OCI-LY1 (cell line): ENCODE data around the gene MRTFA.

Experiments used
- H2AFZ ChIP-seq: fragments of 200-600 bp; sonication (generic), shearing (Covaris generic); 2 replicates; pipeline ENCODE4 v1.6.0; 2014; ENCODE audit warnings: antibody characterized with exemption, mild to moderate bottlenecking, low read length
- H3F3A ChIP-seq: fragments of 200-600 bp; sonication (generic), shearing (Covaris generic); 2 replicates; pipeline ENCODE4 v1.6.0; 2014; ENCODE audit warnings: mild to moderate bottlenecking, antibody characterized with exemption, low read length, moderate library complexity; ENCODE audit not compliant: insufficient read depth
- H3K27ac ChIP-seq: fragments of 200-600 bp; sonication (generic); 2 replicates; pipeline ENCODE4 v1.5.1; 2014; ENCODE audit warnings: low read length, mixed run types, mild to moderate bottlenecking, low read depth; ENCODE audit not compliant: poor library complexity, severe bottlenecking
- H3K27me3 ChIP-seq: fragments of 200-600 bp; sonication (generic); 2 replicates; pipeline ENCODE4 v1.6.0; 2014; ENCODE audit warnings: antibody characterized with exemption, mild to moderate bottlenecking, low read length, moderate library complexity; ENCODE audit not compliant: insufficient read depth
- H3K36me3 ChIP-seq: fragments of 200-600 bp; sonication (generic); 2 replicates; pipeline ENCODE4 v1.6.1; 2014; ENCODE audit warnings: mild to moderate bottlenecking, antibody characterized with exemption, low read length, moderate library complexity, mixed read lengths; ENCODE audit not compliant: insufficient read depth
- H3K4me1 ChIP-seq: fragments of 200-600 bp; sonication (generic); 2 replicates; pipeline ENCODE4 v1.5.1; 2014; ENCODE audit warnings: mild to moderate bottlenecking, low read length, moderate library complexity; ENCODE audit not compliant: insufficient read depth, severe bottlenecking
- H3K4me2 ChIP-seq: fragments of 200-600 bp; sonication (generic), shearing (Covaris generic); 2 replicates; pipeline ENCODE4 v1.6.1; 2014; ENCODE audit warnings: low read length
- H3K4me3 ChIP-seq: fragments of 200-600 bp; sonication (generic); 2 replicates; pipeline ENCODE4 v1.5.1; 2014; ENCODE audit warnings: low read length, low read depth, mild to moderate bottlenecking, mixed read lengths; ENCODE audit not compliant: poor library complexity, severe bottlenecking
- H3K79me2 ChIP-seq: fragments of 200-600 bp; shearing (Covaris generic); 2 replicates; pipeline ENCODE4 v1.6.1; 2016; ENCODE audit warnings: mixed run types, low read length, mixed read lengths; ENCODE audit not compliant: insufficient read depth
- H3K9ac ChIP-seq: fragments of 200-600 bp; sonication (generic), shearing (Covaris generic); 2 replicates; pipeline ENCODE4 v1.6.1; 2014; ENCODE audit warnings: mild to moderate bottlenecking, low read length, mixed read lengths
- H3K9me2 ChIP-seq: fragments of 200-600 bp; sonication (generic), shearing (Covaris generic); 2 replicates; pipeline ENCODE4 v1.6.1; 2014; ENCODE audit warnings: low read depth, mild to moderate bottlenecking, low read length, mixed read lengths
- H3K9me3 ChIP-seq: fragments of 200-600 bp; shearing (Covaris generic); 2 replicates; pipeline ENCODE4 v1.6.1; 2014; ENCODE audit warnings: low read length, mixed read lengths
- H4K20me1 ChIP-seq: fragments of 200-600 bp; sonication (generic), shearing (Covaris generic); 2 replicates; pipeline ENCODE4 v1.6.0; 2016; ENCODE audit warnings: mild to moderate bottlenecking, low read length; ENCODE audit not compliant: insufficient read depth
- EZH2 ChIP-seq: fragments of 200-600 bp; sonication (generic), shearing (Covaris generic); IDR thresholded peaks from 2 replicates; pipeline ENCODE4 v1.8.0; 2017; ENCODE audit warnings: borderline replicate concordance, mixed run types, mild to moderate bottlenecking, antibody characterized with exemption, low read length, moderate library complexity, mixed read lengths
- TF ChIP-seq, protein P1 (sequence below): fragments of 200-600 bp; sonication (generic), shearing (Covaris generic); IDR thresholded peaks from 2 replicates; pipeline ENCODE4 v1.5.1; 2017; ENCODE audit warnings: mild to moderate bottlenecking, antibody characterized with exemption, low read length, moderate library complexity, mixed read lengths

MRTFA gene

DNA sequence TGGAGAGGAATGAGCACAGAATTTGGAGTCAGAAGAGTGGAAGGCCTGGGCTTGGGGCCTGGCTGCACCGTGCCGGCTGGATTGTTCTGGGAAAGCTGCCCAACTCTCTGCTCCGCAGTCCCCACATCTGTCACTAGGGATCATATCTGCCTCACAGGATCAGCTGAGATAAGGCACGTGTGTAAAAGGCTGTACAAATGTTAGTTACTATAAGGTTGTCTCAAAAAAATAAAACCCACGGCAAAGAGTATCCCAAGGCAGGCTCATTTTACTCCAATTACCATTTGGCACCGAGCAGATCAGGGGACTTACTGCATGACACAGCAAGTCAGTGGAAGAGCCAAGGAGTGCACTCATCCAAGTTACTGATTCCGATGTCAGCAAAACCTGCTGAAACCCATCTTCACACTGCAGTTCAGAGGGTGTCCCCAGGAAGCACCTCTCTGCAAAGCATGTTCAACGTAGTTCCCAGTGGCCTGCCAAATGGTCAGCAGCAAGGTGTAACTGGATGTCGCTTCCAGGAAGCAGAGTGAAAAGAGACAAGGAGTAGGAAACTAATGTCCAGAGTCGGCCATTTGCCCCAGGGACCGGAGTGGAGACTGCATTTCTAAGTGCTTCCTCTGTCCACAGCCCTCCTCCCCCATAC lies 18.1 kb upstream of the MRTFA start:
- H3K4me3 ChIP-seq: no peak overlapping the region
- H3K9ac ChIP-seq: no peak overlapping the region
- no peaks in the 10 kb centered on the region for H3K79me2 ChIP-seq
- no peaks in the 10 kb centered on the region for H3K9me3 ChIP-seq
- no peak overlapping the region for H3K4me2 ChIP-seq
- H3K4me1 ChIP-seq: peaks cover 18% of the 10 kb centered on the region
- H4K20me1 ChIP-seq: no peaks in the 10 kb centered on the region
- no peaks in the 10 kb centered on the region for H3K9me2 ChIP-seq
- no peaks in the 10 kb centered on the region for H3K36me3 ChIP-seq
- H3K27ac ChIP-seq: no peak overlapping the region
- no peak overlapping the region for H2AFZ ChIP-seq
- H3F3A ChIP-seq: no peaks in the 10 kb centered on the region
- no peak for TF ChIP-seq EZH2
- TF ChIP-seq, protein P1, sequence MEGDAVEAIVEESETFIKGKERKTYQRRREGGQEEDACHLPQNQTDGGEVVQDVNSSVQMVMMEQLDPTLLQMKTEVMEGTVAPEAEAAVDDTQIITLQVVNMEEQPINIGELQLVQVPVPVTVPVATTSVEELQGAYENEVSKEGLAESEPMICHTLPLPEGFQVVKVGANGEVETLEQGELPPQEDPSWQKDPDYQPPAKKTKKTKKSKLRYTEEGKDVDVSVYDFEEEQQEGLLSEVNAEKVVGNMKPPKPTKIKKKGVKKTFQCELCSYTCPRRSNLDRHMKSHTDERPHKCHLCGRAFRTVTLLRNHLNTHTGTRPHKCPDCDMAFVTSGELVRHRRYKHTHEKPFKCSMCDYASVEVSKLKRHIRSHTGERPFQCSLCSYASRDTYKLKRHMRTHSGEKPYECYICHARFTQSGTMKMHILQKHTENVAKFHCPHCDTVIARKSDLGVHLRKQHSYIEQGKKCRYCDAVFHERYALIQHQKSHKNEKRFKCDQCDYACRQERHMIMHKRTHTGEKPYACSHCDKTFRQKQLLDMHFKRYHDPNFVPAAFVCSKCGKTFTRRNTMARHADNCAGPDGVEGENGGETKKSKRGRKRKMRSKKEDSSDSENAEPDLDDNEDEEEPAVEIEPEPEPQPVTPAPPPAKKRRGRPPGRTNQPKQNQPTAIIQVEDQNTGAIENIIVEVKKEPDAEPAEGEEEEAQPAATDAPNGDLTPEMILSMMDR: no peak
- no peaks in the 10 kb centered on the region for H3K27me3 ChIP-seq

DNA sequence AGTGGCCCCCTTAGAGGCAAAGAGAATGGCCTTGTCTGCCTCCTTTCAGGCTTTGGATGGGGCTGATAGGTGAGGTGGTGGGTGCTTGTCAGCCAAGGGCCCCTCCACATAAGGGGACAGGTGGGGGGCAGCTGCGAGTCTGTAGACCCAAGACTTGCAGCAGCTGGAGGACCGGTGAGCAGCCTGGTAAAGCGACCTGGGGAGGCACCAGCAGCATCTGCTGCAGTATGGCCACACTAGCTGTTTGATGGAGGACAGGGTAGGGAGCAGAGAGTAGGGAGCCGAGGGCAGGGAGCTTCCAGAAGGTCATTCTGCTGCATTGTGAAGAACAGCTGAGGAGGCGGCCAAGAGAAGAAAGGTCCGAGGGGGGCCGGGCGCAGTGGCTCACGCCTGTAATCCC lies 16.8 kb upstream of the MRTFA start:
- Histone ChIP-seq H3K27me3 (no peaks in the 10 kb centered on the region), H4K20me1 (no peaks in the 10 kb centered on the region), H3K79me2 (no peaks in the 10 kb centered on the region), H3K4me3 (peak overlapping the region; percentile 77), H2AFZ (no peak overlapping the region), H3K9me2 (no peaks in the 10 kb centered on the region), H3K9me3 (no peaks in the 10 kb centered on the region), H3K27ac (no peak overlapping the region), H3K4me1 (peaks cover 22% of the 10 kb centered on the region), H3K4me2 (peak overlapping the region; percentile 90; the same call in 1 of the 2 replicates), H3K36me3 (no peaks in the 10 kb centered on the region), H3K9ac (no peak overlapping the region), H3F3A (no peaks in the 10 kb centered on the region)
- TF ChIP-seq, protein P1: no peak
- TF ChIP-seq EZH2: no peak

DNA sequence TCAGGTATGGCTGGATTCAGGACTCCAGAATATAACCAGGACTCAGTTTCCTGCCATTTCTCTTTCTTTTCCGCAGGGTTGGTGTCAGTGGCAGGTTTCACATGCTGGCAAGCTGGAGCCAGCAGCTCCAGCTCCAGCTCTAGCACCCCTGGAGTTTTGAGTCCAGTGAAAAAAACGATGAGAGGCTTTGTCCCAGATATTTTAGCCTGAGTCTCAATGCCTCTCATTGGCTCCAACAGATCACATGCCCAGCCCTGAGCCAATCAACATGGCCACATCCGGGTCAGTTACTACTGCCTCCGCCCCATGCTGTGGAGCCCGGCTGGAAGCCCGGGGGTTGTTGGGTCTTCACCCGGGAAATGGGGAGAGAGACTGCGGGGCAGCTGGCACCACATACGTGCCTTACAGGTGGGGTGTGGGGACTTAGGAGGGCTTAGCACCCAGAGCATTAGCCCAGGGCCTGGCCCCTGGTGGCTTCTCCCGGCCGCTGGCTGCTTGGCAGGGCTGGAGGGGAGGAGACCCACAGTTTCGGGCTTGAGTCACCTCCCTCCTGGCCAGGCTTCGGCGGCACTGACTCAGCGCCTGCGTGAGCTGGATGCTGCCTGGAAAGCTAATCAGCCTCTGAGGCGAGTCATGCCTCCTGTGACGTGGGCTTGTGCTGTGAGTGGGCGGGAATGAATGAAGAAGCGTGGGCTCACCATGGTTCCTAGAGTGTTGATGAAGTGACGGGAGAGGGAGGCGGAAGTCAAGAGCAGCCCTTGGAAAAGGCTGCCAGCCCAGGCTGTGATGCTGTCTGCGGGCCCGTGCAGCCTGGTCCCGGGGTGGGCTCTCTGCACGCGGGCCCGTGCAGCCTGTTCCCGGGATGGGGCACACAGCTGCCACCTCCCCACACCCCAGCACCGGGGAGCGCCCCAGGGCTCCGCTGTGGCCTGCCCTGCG lies 15.3 kb upstream of the MRTFA start:
- H3K9me3 ChIP-seq: no peaks in the 10 kb centered on the region
- peak overlapping the region; percentile 90 for H3K4me2 ChIP-seq
- H2AFZ ChIP-seq: 0 out of 2 replicates have a peak overlapping the region, but pooled peaks have one; percentile 9
- H3K27ac ChIP-seq: peak overlapping the region; percentile 62
- peak overlapping the region; percentile 81 for H3K9ac ChIP-seq
- H3K79me2 ChIP-seq: no peaks in the 10 kb centered on the region
- no peaks in the 10 kb centered on the region for H3K9me2 ChIP-seq
- TF ChIP-seq EZH2: no peak
- TF ChIP-seq, protein P1: no peak
- H4K20me1 ChIP-seq: no peaks in the 10 kb centered on the region
- H3K36me3 ChIP-seq: no peaks in the 10 kb centered on the region
- peak overlapping the region; percentile 77 for H3K4me3 ChIP-seq
- H3K27me3 ChIP-seq: no peaks in the 10 kb centered on the region
- no peaks in the 10 kb centered on the region for H3F3A ChIP-seq
- H3K4me1 ChIP-seq: peaks cover 37% of the 10 kb centered on the region
